ENCODE data around the gene GRM2. TPM values are rescaled to one million over a fixed set of nuclear protein-coding genes. Genes with fewer than 3 reads are reported as not detected.

Gene GRM2
- total RNA-seq, 2 donors from 2014 or later: 0.16 to 0.19 TPM

DNA sequence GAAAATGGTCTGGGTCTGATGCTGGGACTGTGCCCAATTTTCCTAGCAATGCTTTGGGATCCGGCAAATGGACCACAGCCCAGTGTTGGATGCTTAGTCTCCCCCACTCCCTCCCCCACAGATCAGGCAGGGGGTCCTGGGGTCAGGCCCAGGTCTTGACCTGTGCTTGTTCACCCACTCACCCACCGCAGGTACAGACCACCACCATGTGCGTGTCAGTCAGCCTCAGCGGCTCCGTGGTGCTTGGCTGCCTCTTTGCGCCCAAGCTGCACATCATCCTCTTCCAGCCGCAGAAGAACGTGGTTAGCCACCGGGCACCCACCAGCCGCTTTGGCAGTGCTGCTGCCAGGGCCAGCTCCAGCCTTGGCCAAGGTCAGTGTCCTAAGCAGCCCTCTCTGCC, 10.6 kb downstream of the GRM2 start:
- no peaks in the 10 kb centered on the region for H3K9me3 ChIP-seq
- no peak overlapping the region for H3K27ac ChIP-seq
- DNase-seq (ENCODE audit: low spot score): no peak
- H3K4me1 ChIP-seq: no peaks in the 10 kb centered on the region
- TF ChIP-seq, protein P1, sequence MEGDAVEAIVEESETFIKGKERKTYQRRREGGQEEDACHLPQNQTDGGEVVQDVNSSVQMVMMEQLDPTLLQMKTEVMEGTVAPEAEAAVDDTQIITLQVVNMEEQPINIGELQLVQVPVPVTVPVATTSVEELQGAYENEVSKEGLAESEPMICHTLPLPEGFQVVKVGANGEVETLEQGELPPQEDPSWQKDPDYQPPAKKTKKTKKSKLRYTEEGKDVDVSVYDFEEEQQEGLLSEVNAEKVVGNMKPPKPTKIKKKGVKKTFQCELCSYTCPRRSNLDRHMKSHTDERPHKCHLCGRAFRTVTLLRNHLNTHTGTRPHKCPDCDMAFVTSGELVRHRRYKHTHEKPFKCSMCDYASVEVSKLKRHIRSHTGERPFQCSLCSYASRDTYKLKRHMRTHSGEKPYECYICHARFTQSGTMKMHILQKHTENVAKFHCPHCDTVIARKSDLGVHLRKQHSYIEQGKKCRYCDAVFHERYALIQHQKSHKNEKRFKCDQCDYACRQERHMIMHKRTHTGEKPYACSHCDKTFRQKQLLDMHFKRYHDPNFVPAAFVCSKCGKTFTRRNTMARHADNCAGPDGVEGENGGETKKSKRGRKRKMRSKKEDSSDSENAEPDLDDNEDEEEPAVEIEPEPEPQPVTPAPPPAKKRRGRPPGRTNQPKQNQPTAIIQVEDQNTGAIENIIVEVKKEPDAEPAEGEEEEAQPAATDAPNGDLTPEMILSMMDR (IDR thresholded peaks at IDR 0.05): no peak
- no peaks in the 10 kb centered on the region for H3K36me3 ChIP-seq
- H3K4me3 ChIP-seq: no peak overlapping the region
- H3K27me3 ChIP-seq: no peaks in the 10 kb centered on the region

DNA sequence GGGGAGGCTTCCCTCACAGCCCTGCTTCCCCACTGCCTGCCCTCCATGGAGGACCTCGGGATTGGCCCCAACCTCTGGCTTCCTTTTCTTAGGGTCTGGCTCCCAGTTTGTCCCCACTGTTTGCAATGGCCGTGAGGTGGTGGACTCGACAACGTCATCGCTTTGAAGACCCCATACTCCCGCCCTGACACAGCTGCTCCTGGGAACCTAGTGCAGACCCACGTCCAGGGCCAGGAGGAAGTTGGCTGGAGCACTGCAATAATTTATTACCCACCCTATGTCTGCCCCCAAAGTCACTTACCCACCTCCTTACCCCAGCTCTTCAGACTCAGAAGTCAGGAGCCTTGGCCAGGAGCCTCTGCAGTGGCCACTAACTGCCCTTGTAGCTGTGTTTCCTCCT, 11.1 kb downstream of the GRM2 start:
- TF ChIP-seq, protein P1 (IDR thresholded peaks at IDR 0.05): no peak
- no peaks in the 10 kb centered on the region for H3K36me3 ChIP-seq
- H3K27me3 ChIP-seq: no peaks in the 10 kb centered on the region
- H3K4me1 ChIP-seq: no peaks in the 10 kb centered on the region
- no peak for DNase-seq (ENCODE audit: low spot score)
- no peak overlapping the region for H3K4me3 ChIP-seq
- no peaks in the 10 kb centered on the region for H3K9me3 ChIP-seq
- H3K27ac ChIP-seq: no peak overlapping the region

DNA sequence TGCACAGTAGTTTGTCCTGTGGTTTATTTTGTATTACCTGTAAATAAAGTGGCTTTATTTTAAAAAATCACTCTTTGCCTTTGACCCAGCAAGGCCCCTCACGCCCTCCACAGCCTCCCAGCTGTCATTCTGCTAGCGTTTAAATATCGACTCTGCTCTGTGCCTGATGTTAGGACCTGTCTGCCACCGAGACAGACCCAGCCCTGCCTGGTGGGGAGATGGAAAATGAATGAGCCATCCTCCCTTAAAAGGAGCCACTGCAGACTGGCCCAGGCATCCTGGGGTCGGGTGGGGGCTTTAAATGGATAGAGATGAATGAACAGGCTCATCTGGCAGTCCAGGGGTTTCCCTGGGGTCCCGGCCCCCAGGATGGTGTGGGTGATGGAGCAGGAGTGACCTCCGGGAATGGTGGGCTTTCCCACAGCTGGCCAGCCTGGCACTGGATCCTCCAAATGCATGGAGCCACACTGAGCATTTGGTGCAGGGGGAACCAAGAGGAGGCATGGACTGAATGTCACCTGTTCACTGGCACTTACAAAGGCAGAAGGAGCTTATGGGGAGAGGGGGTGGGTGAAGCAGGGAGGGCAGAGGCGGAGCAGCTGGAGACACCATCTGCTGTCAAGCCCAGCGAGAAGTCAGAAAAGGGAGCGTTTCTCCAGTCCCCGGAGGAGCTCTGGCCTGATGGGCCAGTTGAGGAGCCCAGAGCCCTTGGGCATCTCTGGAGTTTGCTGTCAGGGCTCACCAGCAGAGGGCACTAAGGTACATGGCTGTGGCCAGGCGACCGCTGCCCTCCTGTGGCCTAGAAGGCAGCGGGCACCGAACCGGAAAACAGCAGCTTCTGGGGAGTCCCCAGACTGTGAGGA, 11.9 kb downstream of the GRM2 start:
- Histone ChIP-seq H3K4me3 (no peak overlapping the region), H3K27me3 (no peaks in the 10 kb centered on the region), H3K36me3 (no peaks in the 10 kb centered on the region), H3K9me3 (no peaks in the 10 kb centered on the region), H3K4me1 (no peaks in the 10 kb centered on the region), H3K27ac (no peak overlapping the region)
- DNase-seq (ENCODE audit: low spot score): no peak
- TF ChIP-seq, protein P1 (IDR thresholded peaks at IDR 0.05): peak; percentile 21 to 74

DNA sequence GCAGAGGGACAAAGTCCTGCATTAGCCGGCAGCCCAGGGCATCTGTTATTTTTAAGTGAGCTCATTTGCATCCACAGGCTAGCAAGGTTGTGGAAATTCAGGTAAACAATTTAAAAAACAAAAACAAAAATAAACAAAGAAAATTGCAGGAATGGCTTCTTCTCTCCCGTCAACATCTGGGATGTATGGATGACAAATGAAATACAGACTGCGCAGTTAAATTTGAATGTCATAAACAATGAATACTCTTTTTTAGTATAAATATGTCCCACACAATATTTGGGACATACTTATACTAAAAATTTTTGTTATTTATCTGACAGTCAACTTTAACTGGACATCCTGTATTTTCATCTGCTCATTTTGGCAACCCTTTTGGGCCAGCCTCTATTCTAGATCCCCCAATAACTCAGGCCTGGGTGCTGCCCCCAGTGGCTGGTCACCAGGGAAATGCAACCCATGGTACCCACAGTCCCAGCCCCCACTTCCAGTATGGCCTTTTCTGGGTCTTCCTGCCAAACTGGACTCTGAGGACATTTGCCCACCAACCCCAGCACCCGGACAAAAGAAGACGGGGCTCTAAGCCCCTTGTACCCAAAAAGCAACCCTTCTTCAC, 12.7 kb downstream of the GRM2 start:
- TF ChIP-seq, protein P1 (IDR thresholded peaks at IDR 0.05): peak; percentile 4 to 24
- Histone ChIP-seq H3K27ac (no peak overlapping the region), H3K9me3 (no peaks in the 10 kb centered on the region), H3K36me3 (no peaks in the 10 kb centered on the region), H3K4me1 (no peaks in the 10 kb centered on the region), H3K27me3 (no peaks in the 10 kb centered on the region), H3K4me3 (no peak overlapping the region)
- no peak for DNase-seq (ENCODE audit: low spot score)

DNA sequence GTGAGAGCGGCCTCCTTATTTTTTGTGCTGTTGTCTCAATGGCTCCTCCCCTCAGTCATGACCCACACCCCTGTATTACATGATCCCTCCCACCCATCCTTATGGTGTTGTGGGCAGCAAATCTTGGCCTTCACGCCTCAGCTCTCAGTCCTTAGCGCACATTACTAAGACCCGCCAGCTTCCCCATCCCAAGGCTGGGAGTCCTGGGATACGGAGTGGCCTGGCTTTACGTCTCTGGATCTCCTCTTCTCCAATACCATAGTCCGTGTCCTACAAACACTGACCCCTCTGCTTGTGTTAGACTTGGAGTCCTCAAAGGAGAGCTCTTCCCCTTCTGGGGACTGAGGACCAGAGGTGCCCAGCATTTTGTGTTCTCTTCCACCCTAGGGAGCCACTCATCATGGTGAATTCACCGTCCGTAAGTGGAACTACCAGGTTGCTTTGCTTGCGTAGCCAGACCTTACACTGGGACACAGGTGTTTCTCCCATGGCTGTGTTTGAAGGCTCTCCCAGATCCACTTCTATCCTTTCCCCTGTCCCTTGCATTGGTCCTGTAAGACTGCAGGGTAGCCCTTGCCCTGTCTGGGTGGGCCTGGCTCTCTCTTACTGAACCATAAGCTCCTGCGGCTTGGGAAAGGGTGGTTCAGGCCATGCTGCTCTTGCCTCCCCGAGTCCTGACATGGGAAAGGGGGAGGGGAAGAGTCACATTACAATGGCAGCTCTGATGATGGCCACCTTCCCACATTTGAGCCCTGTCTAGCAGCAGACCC, 13.6 kb downstream of the GRM2 start:
- no peak overlapping the region for H3K4me3 ChIP-seq
- TF ChIP-seq, protein P1 (IDR thresholded peaks at IDR 0.05): no peak
- H3K9me3 ChIP-seq: no peaks in the 10 kb centered on the region
- no peak overlapping the region for H3K27ac ChIP-seq
- no peaks in the 10 kb centered on the region for H3K36me3 ChIP-seq
- DNase-seq (ENCODE audit: low spot score): no peak
- H3K4me1 ChIP-seq: no peaks in the 10 kb centered on the region
- H3K27me3 ChIP-seq: no peaks in the 10 kb centered on the region
